GM19395 (cell line): ENCODE results near the gene RNASE2.
A peak's percentile ranks its signal among the peaks of the same experiment; 100 is the strongest.
"Not testable (repeated sequence)": the region's sequence is repeated elsewhere in the genome, so short reads cannot be mapped to it uniquely, and the experiment has no call there.

Experiments
- ATAC-seq: cut with Tn5 transposase; IDR thresholded peaks from one replicate; pipeline ENCODE4 v1.9.1; 2021; ENCODE audit warnings: mild to moderate bottlenecking, moderate library complexity; ENCODE audit not compliant: unreplicated experiment

Gene RNASE2

GRCh38 chr14:20980906-20981305 lies 25.6 kb downstream of the RNASE2 start:
- no peak for ATAC-seq

- no peak for ATAC-seq
These were observed 27.5 kb downstream of the RNASE2 start for GRCh38 chr14:20982646-20983369.

DNA sequence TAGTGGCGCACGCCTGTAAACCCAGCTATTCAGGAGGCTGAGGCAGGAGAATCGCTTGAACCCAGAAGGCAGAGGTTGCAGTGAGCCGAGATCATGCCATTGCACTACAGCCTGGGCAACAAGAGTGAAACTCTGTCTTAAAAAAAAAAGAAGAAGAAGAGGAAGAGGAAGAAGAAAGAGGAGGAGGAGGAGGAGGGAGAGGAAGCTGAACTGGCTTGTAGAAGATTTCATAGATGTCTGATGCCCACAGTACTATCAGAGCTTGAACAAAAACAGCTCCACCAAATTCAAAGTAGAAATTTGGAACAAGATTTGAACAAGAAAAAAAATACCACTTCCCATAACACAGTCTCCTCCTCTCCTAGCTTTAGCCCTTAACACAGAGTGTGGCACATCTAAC lies 30.4 kb downstream of the RNASE2 start:
- not testable (repeated sequence) for ATAC-seq

GRCh38 chr14:20986811-20987210 lies 31.5 kb downstream of the RNASE2 start:
- ATAC-seq: no peak

GRCh38 chr14:20988717-20989470 lies 33.6 kb downstream of the RNASE2 start:
- no peak for ATAC-seq

GRCh38 chr14:20989471-20989786 lies 34.1 kb downstream of the RNASE2 start:
- no peak for ATAC-seq

GRCh38 chr14:20989787-20990600 lies 34.7 kb downstream of the RNASE2 start, which contains the start of gene METTL17:
TSS of gene METTL17 (plus strand) at chr14:20989980. CDS start at chr14:20990003, 23 bp downstream.
- peak; percentile 97 for ATAC-seq

DNA sequence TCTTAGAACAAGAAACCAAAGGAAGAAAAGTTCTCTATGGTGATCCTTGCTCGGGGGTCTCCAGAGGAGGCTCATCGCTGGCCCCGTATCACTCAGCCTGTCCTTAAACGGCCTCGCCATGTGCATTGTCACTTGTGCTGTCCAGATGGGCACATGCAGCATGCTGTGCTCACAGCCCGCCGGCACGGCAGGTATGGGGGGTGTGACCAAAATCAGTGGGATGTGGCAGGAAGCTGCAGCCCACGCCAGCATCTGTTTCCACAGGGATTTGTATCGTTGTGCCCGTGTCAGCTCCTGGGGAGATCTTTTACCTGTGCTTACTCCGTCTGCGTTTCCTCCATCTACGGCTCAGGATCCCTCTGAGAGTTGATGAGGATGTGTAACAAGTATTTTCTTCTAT lies 41.2 kb downstream of the RNASE2 start:
- no peak for ATAC-seq

GRCh38 chr14:20997115-20997514 lies 41.8 kb downstream of the RNASE2 start:
- ATAC-seq: no peak

DNA sequence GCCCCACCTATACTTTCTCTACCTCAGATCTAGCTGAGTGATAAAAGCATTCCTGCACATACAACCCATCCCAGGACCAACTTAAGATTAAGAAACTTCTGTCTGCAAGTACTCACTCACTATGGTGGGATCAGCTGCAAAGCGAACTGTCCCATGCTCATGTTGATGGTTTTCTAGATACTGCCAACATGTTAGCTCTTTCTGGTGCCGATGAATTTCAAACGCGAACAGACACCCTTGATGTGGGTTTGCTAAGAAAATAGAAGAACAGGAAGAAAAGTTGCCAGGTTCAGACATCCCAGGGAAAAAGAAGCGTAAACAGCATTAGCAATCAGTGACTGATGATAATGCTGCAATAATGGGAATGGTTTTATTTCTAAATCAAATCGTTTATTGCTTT lies 42.3 kb downstream of the RNASE2 start:
- no peak for ATAC-seq

GRCh38 chr14:20998139-20998538 lies 42.9 kb downstream of the RNASE2 start:
- ATAC-seq: no peak

DNA sequence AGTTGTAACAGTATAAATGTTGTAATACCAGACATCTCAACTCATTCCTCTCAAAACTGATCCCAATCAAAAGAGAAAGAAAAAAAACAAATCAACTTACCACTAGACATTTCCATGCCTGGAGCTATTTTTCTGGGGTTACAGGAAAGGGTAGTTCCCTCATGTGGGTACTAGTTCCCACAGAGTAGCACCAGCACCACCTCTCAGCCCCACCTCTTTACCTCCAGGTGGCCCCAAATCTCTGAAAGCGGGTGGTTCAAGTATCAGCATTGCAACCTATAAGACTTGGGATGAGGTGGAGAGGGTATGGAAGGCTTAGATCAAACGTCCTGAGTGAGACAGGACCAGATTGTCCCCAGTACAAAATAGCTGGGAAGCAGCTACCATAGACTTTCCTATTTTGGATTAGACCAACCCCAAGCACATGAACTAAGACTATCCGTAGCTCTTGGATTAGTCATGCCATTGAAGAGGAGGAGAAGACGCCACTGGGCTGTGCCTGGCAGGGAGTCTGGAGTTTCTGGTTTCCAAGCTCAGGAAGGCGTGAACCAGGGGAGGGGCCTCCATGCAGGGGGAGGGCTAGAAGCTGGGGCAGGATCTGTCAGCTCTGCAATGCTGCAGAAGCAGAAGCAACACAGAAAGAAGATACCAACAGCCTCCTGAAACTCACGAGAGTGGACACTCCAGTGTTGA lies 43.5 kb downstream of the RNASE2 start, which contains the start of gene SLC39A2:
Gene SLC39A2, plus strand, starts transcription at position 620 of the 693 bp plus-strand sequence. CDS start 154 bp downstream, outside the sequence.
- no peak for ATAC-seq

- ATAC-seq: no peak
These were observed 44.3 kb downstream of the RNASE2 start for GRCh38 chr14:20999591-20999990.

GRCh38 chr14:21001218-21001617 lies 45.9 kb downstream of the RNASE2 start:
- no peak for ATAC-seq

GRCh38 chr14:21003788-21004346 lies 48.6 kb downstream of the RNASE2 start:
- ATAC-seq: no peak
